Measurements from ENCODE around the gene ARHGAP42.

ARHGAP42 gene

DNA sequence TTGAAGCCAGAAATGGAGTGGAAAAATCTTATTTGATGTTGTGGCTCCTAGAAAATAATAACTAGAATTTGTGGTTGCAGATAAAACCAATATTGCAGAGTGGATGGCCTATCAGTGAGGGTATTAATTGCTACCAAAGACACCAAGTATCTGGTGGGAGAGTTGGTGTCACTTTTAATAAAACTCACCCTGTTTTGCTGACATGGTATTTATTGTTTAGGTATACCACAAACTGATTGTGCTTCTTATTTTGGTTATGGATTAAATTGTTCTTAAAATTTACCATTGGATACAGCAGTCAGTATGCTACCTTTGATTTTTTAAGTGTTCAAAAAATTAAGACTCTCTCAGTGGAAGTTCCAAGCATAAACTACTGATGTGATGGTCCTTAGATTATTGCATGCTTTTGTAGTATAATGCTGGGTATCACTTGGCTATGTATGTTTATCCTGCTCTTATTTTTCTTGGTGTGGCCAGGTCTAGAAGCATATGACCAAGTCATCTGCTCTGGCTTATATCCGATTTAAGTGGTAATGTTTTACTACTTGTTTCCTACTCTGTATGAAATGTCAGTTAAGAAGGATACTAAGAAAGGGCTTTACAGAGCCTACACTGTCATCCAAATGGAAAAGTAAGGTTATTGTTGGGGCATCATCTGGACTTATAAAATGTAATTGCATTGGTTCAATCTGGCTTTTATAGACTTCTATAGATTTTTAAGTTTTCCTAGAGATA is 101.6 kb downstream of the ARHGAP42 start:
- Histone ChIP-seq H3K4me2 (ENCODE audit: insufficient read depth, low read length) (no peak overlapping the region), H3K4me1 (ENCODE audit: insufficient read depth, low read length) (no peaks in the 10 kb centered on the region), H3K27me3 (ENCODE audit: insufficient read depth, low read length, poor library complexity) (no peaks in the 10 kb centered on the region), H3K79me2 (ENCODE audit: insufficient read depth, low read length) (no peaks in the 10 kb centered on the region), H4K20me1 (ENCODE audit: insufficient read depth, low read length) (no peaks in the 10 kb centered on the region), H3K9ac (ENCODE audit: low read depth, low read length) (no peak overlapping the region), H2AFZ (ENCODE audit: low read depth, low read length) (no peak overlapping the region), H3K27ac (ENCODE audit: low read length) (no peak overlapping the region), H3K9me3 (ENCODE audit: insufficient read depth, low read length, severe bottlenecking) (no peaks in the 10 kb centered on the region), H3K36me3 (ENCODE audit: insufficient read depth, low read length) (no peaks in the 10 kb centered on the region), H3K4me3 (ENCODE audit: low read depth in 1 of 2, low read length in 2 of 2) (no peak overlapping the region)
- DNase-seq (no peak), ATAC-seq (ENCODE audit: insufficient read depth, low read depth) (no peak)
- TF ChIP-seq CTCF (IDR thresholded peaks at IDR 0.05; ENCODE audit: borderline replicate concordance, extremely low read depth, low read length, poor library complexity, severe bottlenecking) (no peak), EZH2 (IDR thresholded peaks at IDR 0.05; ENCODE audit: borderline replicate concordance, low read depth, low read length, severe bottlenecking) (no peak)

DNA sequence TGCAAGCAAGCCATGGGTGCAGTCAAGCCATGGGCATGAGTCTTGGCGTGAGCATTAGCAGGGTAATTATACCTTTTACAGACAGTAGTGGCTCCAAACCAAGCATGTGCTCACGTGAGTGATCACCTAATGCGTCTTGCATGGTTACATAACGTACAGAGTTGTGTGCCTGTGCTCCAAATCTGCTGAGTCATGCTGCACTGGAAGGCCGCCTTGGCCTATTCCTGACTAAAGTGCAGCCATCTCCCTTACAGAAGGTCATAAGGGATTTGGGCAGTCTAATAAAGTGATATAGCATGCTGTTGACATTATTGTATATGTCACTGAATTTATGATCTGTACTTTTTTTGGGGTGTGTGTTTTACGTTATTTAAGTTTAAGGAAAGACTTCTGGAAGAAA is 102.4 kb downstream of the ARHGAP42 start:
- H4K20me1 ChIP-seq (ENCODE audit: insufficient read depth, low read length): no peaks in the 10 kb centered on the region
- H3K27ac ChIP-seq (ENCODE audit: low read length): no peak overlapping the region
- H3K4me3 ChIP-seq (ENCODE audit: low read depth in 1 of 2, low read length in 2 of 2): no peak overlapping the region
- no peak overlapping the region for H2AFZ ChIP-seq (ENCODE audit: low read depth, low read length)
- no peak overlapping the region for H3K9ac ChIP-seq (ENCODE audit: low read depth, low read length)
- ATAC-seq (ENCODE audit: insufficient read depth, low read depth) (no peak), DNase-seq (no peak)
- H3K4me2 ChIP-seq (ENCODE audit: insufficient read depth, low read length): no peak overlapping the region
- no peak for TF ChIP-seq EZH2 (IDR thresholded peaks at IDR 0.05; ENCODE audit: borderline replicate concordance, low read depth, low read length, severe bottlenecking)
- no peak for TF ChIP-seq CTCF (IDR thresholded peaks at IDR 0.05; ENCODE audit: borderline replicate concordance, extremely low read depth, low read length, poor library complexity, severe bottlenecking)
- H3K27me3 ChIP-seq (ENCODE audit: insufficient read depth, low read length, poor library complexity): no peaks in the 10 kb centered on the region
- no peaks in the 10 kb centered on the region for H3K79me2 ChIP-seq (ENCODE audit: insufficient read depth, low read length)
- H3K36me3 ChIP-seq (ENCODE audit: insufficient read depth, low read length): no peaks in the 10 kb centered on the region
- H3K4me1 ChIP-seq (ENCODE audit: insufficient read depth, low read length): no peaks in the 10 kb centered on the region
- H3K9me3 ChIP-seq (ENCODE audit: insufficient read depth, low read length, severe bottlenecking): no peaks in the 10 kb centered on the region

- Histone ChIP-seq H3K4me3 (ENCODE audit: low read depth in 1 of 2, low read length in 2 of 2) (no peak overlapping the region), H3K27ac (ENCODE audit: low read length) (no peak overlapping the region), H3K27me3 (ENCODE audit: insufficient read depth, low read length, poor library complexity) (no peaks in the 10 kb centered on the region), H3K4me2 (ENCODE audit: insufficient read depth, low read length) (no peak overlapping the region), H3K79me2 (ENCODE audit: insufficient read depth, low read length) (no peaks in the 10 kb centered on the region), H3K9me3 (ENCODE audit: insufficient read depth, low read length, severe bottlenecking) (no peaks in the 10 kb centered on the region), H4K20me1 (ENCODE audit: insufficient read depth, low read length) (no peaks in the 10 kb centered on the region), H3K4me1 (ENCODE audit: insufficient read depth, low read length) (no peaks in the 10 kb centered on the region), H2AFZ (ENCODE audit: low read depth, low read length) (no peak overlapping the region), H3K9ac (ENCODE audit: low read depth, low read length) (no peak overlapping the region), H3K36me3 (ENCODE audit: insufficient read depth, low read length) (no peaks in the 10 kb centered on the region)
- ATAC-seq (ENCODE audit: insufficient read depth, low read depth) (no peak), DNase-seq (no peak)
- TF ChIP-seq EZH2 (IDR thresholded peaks at IDR 0.05; ENCODE audit: borderline replicate concordance, low read depth, low read length, severe bottlenecking) (no peak), CTCF (IDR thresholded peaks at IDR 0.05; ENCODE audit: borderline replicate concordance, extremely low read depth, low read length, poor library complexity, severe bottlenecking) (no peak)
Measured at GRCh38 chr11:100790073-100790472, 103.0 kb downstream of the ARHGAP42 start.

All from DND-41 (cell line).